OCI-LY3 (cell line): ENCODE measurements around the gene CHST15.

Experiments
- EZH2phosphoT487 ChIP-seq: fragments of 200-600 bp; shearing (Covaris generic); IDR thresholded peaks from 2 replicates; pipeline ENCODE4 v1.6.1; 2018; ENCODE audit warnings: antibody characterized with exemption, mixed run types, low read depth
- TF ChIP-seq, protein P1 (sequence below): fragments of 200-600, 300-600 bp; sonication (generic); IDR thresholded peaks from 2 replicates; pipeline ENCODE4 v1.5.1; 2014; ENCODE audit warnings: antibody characterized with exemption, low read length, low read depth

- TF ChIP-seq, protein P1, sequence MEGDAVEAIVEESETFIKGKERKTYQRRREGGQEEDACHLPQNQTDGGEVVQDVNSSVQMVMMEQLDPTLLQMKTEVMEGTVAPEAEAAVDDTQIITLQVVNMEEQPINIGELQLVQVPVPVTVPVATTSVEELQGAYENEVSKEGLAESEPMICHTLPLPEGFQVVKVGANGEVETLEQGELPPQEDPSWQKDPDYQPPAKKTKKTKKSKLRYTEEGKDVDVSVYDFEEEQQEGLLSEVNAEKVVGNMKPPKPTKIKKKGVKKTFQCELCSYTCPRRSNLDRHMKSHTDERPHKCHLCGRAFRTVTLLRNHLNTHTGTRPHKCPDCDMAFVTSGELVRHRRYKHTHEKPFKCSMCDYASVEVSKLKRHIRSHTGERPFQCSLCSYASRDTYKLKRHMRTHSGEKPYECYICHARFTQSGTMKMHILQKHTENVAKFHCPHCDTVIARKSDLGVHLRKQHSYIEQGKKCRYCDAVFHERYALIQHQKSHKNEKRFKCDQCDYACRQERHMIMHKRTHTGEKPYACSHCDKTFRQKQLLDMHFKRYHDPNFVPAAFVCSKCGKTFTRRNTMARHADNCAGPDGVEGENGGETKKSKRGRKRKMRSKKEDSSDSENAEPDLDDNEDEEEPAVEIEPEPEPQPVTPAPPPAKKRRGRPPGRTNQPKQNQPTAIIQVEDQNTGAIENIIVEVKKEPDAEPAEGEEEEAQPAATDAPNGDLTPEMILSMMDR = no peak
- TF ChIP-seq EZH2phosphoT487 = no peak
Observed at GRCh38 chr10:123999956-124000615, 93.3 kb downstream of the CHST15 start.
